ENCODE measurements around the gene GJA5. TPM values are rescaled to one million over a fixed set of nuclear protein-coding genes. Genes with fewer than 3 reads are reported as not detected.

Gene GJA5
- total RNA-seq, 1 donor from 2014 or later = 189 TPM

Other genes with a start within 250 kb of the GJA5 start
- 36.6 TPM for gene BCL9, start 219.1 kb downstream of the GJA5 start, total RNA-seq (ENCODE audit: unreplicated experiment)
- 19.2 TPM for gene ACP6, start 90.1 kb downstream of the GJA5 start, total RNA-seq (ENCODE audit: unreplicated experiment)
- gene GJA8, start 142.2 kb upstream of the GJA5 start, total RNA-seq (ENCODE audit: unreplicated experiment) = not detected
- gene GPR89B, start 167.8 kb upstream of the GJA5 start, total RNA-seq (ENCODE audit: unreplicated experiment) = 13.5 TPM